Putamen (tissue), 1 donor: Measurements from ENCODE around the gene PIP5K1B.
"Not testable (repeated sequence)": the region's sequence is repeated elsewhere in the genome, so short reads cannot be mapped to it uniquely, and the experiment has no call there.

ENCODE experiments used
- DNase-seq: peaks from one replicate; pipeline ENCODE4 v3.0.0-alpha.2; 2016; ENCODE audit warnings: low spot score

The PIP5K1B gene

GRCh38 chr9:68986949-68987348, 281.9 kb downstream of the PIP5K1B start:
- DNase-seq = not testable (repeated sequence)

- no peak for DNase-seq
Observed at GRCh38 chr9:68991457-68991856, 286.4 kb downstream of the PIP5K1B start.

- DNase-seq = no peak
Observed at GRCh38 chr9:68995776-68996175, 290.7 kb downstream of the PIP5K1B start.

- DNase-seq = no peak
Observed at GRCh38 chr9:68996462-68996861, 291.4 kb downstream of the PIP5K1B start.

GRCh38 chr9:68997666-68998065, 292.6 kb downstream of the PIP5K1B start:
- DNase-seq = no peak

GRCh38 chr9:68998385-68998784, 293.3 kb downstream of the PIP5K1B start:
- no peak for DNase-seq

- DNase-seq = no peak
Observed at GRCh38 chr9:68998812-68999211, 293.8 kb downstream of the PIP5K1B start.

- DNase-seq = peak; percentile 65
Observed at GRCh38 chr9:68999393-69000105, 294.5 kb downstream of the PIP5K1B start.

- DNase-seq = no peak
Observed at GRCh38 chr9:69001921-69002320, 296.9 kb downstream of the PIP5K1B start.

- DNase-seq = no peak
Observed at GRCh38 chr9:69003051-69003450, 298.0 kb downstream of the PIP5K1B start.

- DNase-seq = no peak
Observed at GRCh38 chr9:69004836-69005235, 299.8 kb downstream of the PIP5K1B start.

GRCh38 chr9:69009708-69010107, 304.7 kb downstream of the PIP5K1B start:
- DNase-seq = no peak

GRCh38 chr9:69012696-69013381, 307.8 kb downstream of the PIP5K1B start:
- no peak for DNase-seq

GRCh38 chr9:69013382-69013727, 308.3 kb downstream of the PIP5K1B start:
- no peak for DNase-seq

GRCh38 chr9:69014013-69014412, 309.0 kb downstream of the PIP5K1B start, which contains the start of gene PRKACG:
TSS of gene PRKACG (minus strand) at chr9:69014113. CDS start at chr9:69014092, 21 bp downstream.
- no peak for DNase-seq

GRCh38 chr9:69016191-69017096, 311.4 kb downstream of the PIP5K1B start:
- no peak for DNase-seq

GRCh38 chr9:69018737-69019136, 313.7 kb downstream of the PIP5K1B start:
- DNase-seq = no peak

- DNase-seq = no peak
Observed at GRCh38 chr9:69019808-69020207, 314.8 kb downstream of the PIP5K1B start.

GRCh38 chr9:69020301-69021145, 315.5 kb downstream of the PIP5K1B start:
- DNase-seq = no peak

- no peak for DNase-seq
Observed at GRCh38 chr9:69023650-69024049, 318.6 kb downstream of the PIP5K1B start.

- no peak for DNase-seq
Observed at GRCh38 chr9:69027355-69028097, 322.5 kb downstream of the PIP5K1B start.
